ENCODE measurements around the gene RALGAPA2. TPM values are rescaled to one million over a fixed set of nuclear protein-coding genes. Genes with fewer than 3 reads are reported as not detected.

Gene RALGAPA2
- total RNA-seq, 3 donors from 2014 or later, result 34.6 to 74.1 (median 46.0) TPM

GRCh38 chr20:20518263-20518662, 194.2 kb downstream of the RALGAPA2 start:
- Histone ChIP-seq H3K27me3 (no peaks in the 10 kb centered on the region), H3K4me3 (no peak overlapping the region), H3K36me3 (no peaks in the 10 kb centered on the region), H3K9me3 (peaks cover 0 to 13% of the 10 kb centered on the region in 2 donors), H3K27ac (no peak overlapping the region), H3K4me1 (no peaks in the 10 kb centered on the region)
- TF ChIP-seq POLR2AphosphoS5 (IDR thresholded peaks at IDR 0.05), result no peak
- no peak for TF ChIP-seq POLR2A (IDR thresholded peaks at IDR 0.05)
- no peak for TF ChIP-seq CTCF (IDR thresholded peaks at IDR 0.05)
- no peak for DNase-seq (ENCODE audit: low spot score in 2 of 2)
- intact Hi-C loops (cut with DNase I; ENCODE audit: low total_unique reads), result loop anchor here (5.0 kb wide), 1 partner anchor 314 kb away; no protein-coding TSS in a partner anchor

- no peaks in the 10 kb centered on the region for H3K36me3 ChIP-seq
- no peaks in the 10 kb centered on the region for H3K4me1 ChIP-seq
- no peaks in the 10 kb centered on the region for H3K27me3 ChIP-seq
- TF ChIP-seq POLR2AphosphoS5 (IDR thresholded peaks at IDR 0.05), result no peak
- TF ChIP-seq POLR2A (IDR thresholded peaks at IDR 0.05), result no peak
- no peak for TF ChIP-seq CTCF (IDR thresholded peaks at IDR 0.05)
- no peak for DNase-seq (ENCODE audit: low spot score in 2 of 2)
- intact Hi-C loops (cut with DNase I; ENCODE audit: low total_unique reads), result loop anchor here (5.0 kb wide), 1 partner anchor 315 kb away; no protein-coding TSS in a partner anchor
- H3K27ac ChIP-seq, result no peak overlapping the region
- peaks cover 0 to 13% of the 10 kb centered on the region in 2 donors for H3K9me3 ChIP-seq
- H3K4me3 ChIP-seq, result no peak overlapping the region
These were observed 195.1 kb downstream of the RALGAPA2 start for GRCh38 chr20:20517296-20517695.

GRCh38 chr20:20513720-20514119, 198.7 kb downstream of the RALGAPA2 start:
- no peak overlapping the region for H3K4me3 ChIP-seq
- no peaks in the 10 kb centered on the region for H3K36me3 ChIP-seq
- no peaks in the 10 kb centered on the region for H3K4me1 ChIP-seq
- TF ChIP-seq CTCF (IDR thresholded peaks at IDR 0.05) (no peak), POLR2AphosphoS5 (IDR thresholded peaks at IDR 0.05) (no peak), POLR2A (IDR thresholded peaks at IDR 0.05) (no peak)
- H3K9me3 ChIP-seq, result peaks cover 0 to 13% of the 10 kb centered on the region in 2 donors
- no peaks in the 10 kb centered on the region for H3K27me3 ChIP-seq
- DNase-seq (ENCODE audit: low spot score in 2 of 2), result no peak
- no peak overlapping the region for H3K27ac ChIP-seq
- intact Hi-C loops (cut with DNase I; ENCODE audit: low total_unique reads), result no loop called here

- peaks cover 10% of the 10 kb centered on the region for H3K36me3 ChIP-seq
- no peak for TF ChIP-seq POLR2AphosphoS5 (IDR thresholded peaks at IDR 0.05)
- TF ChIP-seq CTCF (IDR thresholded peaks at IDR 0.05), result no peak
- no peak for TF ChIP-seq POLR2A (IDR thresholded peaks at IDR 0.05)
These were observed 206.9 kb downstream of the RALGAPA2 start for GRCh38 chr20:20505554-20505953.

GRCh38 chr20:20503777-20504530, 208.5 kb downstream of the RALGAPA2 start:
- no peak for DNase-seq (ENCODE audit: low spot score in 2 of 2)
- TF ChIP-seq POLR2AphosphoS5 (IDR thresholded peaks at IDR 0.05) (no peak), POLR2A (IDR thresholded peaks at IDR 0.05) (no peak), CTCF (IDR thresholded peaks at IDR 0.05) (no peak)
- peaks cover 10% of the 10 kb centered on the region for H3K36me3 ChIP-seq

More at GRCh38 chr20:20505554-20505953, 206.9 kb downstream of the RALGAPA2 start:
- DNase-seq (ENCODE audit: low spot score in 2 of 2), result no peak
- no peak overlapping the region for H3K4me3 ChIP-seq
- no peaks in the 10 kb centered on the region for H3K9me3 ChIP-seq
- H3K4me1 ChIP-seq, result no peaks in the 10 kb centered on the region
- intact Hi-C loops (cut with DNase I; ENCODE audit: low total_unique reads), result no loop called here
- H3K27ac ChIP-seq, result no peak overlapping the region
- H3K27me3 ChIP-seq, result no peaks in the 10 kb centered on the region

More at GRCh38 chr20:20503777-20504530, 208.5 kb downstream of the RALGAPA2 start:
- H3K27ac ChIP-seq, result no peak overlapping the region
- no peak overlapping the region for H3K4me3 ChIP-seq
- H3K27me3 ChIP-seq, result no peaks in the 10 kb centered on the region
- no peaks in the 10 kb centered on the region for H3K4me1 ChIP-seq
- intact Hi-C loops (cut with DNase I; ENCODE audit: low total_unique reads), result no loop called here
- no peaks in the 10 kb centered on the region for H3K9me3 ChIP-seq

All from breast epithelium (tissue), 4 donors.